HG03469 (cell line): ENCODE results near the gene CRK.
"Not testable (repeated sequence)": the region's sequence is repeated elsewhere in the genome, so short reads cannot be mapped to it uniquely, and the experiment has no call there.

ENCODE experiments used
- ATAC-seq: cut with Tn5 transposase; IDR thresholded peaks from one replicate; pipeline ENCODE4 v1.9.1; 2021; ENCODE audit warnings: mild to moderate bottlenecking, moderate library complexity, moderate number of reproducible peaks; ENCODE audit not compliant: unreplicated experiment

The CRK gene

DNA sequence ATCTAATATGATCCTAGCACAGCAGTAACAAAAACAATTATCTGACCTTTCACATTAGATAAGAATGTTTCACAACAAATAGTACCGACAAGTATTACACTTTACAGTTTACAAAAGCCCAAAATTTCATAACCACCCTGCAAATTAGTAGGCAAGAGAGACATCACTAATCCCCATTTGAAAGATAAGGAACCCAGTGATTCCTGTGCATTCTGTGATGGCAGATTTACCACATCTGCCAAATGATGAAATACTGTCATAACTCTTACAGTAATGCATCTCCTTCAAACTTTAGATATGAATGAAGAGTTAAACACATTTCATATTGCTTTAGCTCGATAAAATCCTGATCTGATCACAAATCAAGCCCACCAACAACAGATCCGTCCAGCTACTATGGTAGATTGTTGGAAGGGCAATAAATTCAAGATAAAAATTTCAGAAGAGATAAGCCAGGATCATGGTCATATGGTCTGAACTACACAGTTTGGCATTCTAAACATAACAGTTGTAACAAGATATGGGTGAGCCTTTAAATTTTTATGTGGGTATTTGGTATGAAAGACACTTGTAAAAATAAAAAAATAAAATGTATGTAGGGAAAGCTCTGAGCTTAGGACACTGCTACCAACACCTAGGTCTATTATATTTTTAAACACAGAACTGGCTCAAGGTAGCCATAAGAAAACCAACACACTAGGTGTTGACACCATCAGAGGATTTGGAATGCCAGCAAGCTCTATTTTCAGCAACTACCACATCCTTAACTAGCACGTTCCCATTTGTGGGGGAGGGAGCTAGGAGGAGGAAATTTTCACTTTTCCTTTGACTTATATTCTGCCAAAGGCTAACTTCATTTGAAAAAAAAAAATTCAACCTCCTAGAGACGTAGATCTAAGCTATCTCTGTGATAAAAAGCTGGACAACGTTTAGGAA lies 65.3 kb downstream of the CRK start:
- no peak for ATAC-seq

DNA sequence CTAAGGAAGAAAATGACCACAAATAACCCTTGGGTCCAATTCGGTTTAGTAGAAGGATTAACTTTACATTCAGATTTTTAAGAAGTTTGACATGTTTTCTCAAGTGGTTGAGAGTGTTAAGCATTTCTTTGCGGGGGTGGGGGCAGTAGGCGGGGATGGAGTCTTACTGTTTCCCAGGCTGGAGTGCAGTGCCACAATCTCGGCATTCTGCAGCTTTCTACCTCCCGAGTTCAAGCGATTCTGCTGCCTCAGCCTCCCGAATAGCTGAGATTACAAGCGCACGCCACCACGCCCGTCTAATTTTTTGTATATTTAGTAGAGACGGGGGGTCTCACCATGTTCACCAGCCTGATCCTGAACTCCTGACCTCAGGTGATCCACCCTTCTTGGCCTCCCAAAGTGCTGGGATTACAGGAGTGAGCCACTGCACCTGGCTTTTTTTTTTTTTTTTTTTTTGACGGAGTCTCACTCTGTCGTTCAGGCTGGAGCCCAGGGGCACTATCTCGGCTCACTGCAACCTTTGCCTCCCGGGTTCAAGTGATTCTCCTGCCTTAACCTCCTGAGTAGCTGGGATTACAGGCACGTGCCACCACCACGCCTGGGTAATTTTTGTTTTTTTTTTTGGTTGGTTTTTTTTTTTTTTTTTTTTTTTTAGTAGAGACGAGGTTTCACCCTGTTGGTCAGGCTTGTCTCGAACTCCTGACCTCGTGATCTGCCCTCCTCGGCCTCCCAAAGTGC lies 68.4 kb downstream of the CRK start:
- not testable (repeated sequence) for ATAC-seq

DNA sequence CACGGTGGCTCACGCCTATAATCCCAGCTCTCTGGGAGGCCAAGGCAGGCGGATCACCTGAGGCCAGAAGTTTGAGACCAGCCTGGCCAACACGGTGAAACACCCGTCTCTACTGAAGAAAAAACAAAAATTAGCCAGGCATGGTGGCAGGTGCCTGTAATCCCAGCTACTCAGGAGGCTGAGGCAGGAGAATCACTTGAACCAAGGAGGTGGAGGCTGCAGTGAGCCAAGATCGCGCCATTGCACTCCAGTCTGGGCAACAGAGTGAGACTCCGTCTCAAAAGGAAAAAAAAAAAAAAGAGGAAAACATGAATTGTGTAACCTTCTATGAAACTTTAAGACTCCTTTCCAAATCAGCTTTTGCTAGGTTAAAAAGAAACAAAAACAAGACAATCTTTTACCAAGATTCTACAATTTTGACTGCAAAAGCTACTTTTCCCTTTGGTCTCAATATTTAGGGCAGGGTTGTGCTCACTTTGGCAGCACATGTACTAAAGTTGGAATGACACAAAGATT lies 69.3 kb downstream of the CRK start:
- not testable (repeated sequence) for ATAC-seq

DNA sequence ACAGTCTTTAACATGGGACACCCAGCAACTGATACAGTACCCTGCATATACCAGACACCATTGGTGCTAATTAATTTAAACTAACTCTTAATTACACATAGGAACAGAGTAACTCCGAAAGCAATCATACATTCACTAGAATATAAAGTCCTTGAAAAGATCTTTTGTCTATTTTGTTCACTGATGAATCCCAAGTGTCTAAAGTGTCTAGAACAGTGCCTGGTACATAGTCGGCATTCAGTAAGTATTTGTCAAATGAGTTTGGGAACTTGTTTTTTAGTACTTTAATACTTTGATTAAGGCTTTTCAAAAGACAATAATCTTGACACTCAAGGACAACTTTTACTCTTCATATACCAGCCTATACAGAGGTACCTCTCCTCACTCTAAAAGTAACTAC lies 69.8 kb downstream of the CRK start:
- ATAC-seq: no peak

DNA sequence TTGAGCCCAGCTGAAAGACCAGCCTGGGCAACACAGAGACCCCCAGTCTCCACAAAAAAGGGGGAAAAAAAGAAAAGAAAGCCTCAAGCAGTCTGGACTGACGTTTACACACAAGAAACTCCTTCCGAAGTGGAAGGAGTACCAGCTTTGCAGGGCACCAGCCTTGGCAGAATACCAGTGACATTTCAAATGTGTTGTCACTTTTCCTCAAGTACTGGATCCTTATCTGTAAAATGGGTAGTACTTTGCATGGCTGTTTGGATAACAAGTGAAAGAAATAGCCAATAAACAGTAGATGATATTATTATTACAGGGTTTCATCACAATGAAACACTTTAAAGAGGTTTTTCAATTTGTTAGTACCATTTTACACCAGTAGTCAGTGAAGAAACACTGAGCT lies 70.2 kb downstream of the CRK start:
- ATAC-seq: no peak

DNA sequence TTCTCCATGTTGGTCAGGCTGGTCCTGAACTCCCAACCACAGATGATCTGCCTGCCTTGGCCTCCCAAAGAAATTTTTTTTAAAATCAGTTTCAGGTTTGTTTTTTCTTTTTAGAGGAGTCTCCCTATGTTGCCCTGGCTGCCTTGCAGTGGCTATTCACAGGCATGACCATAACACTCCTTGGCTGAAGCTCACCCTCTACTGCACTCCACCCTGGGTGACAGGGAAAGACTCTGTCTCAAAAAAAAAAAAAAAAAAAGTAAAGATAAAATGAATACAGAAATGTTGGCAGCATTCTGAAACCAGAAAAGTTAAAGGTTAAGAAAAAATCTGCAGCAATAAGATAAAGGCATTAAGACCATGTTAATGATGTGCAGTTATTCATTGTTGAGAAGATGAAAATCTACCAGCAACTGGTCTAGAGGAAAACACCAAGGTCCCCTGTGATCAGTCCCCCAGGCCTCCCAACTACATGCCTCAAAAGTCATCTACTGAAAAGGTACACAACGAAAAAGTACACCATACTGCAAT lies 71.1 kb downstream of the CRK start:
- ATAC-seq: no peak

DNA sequence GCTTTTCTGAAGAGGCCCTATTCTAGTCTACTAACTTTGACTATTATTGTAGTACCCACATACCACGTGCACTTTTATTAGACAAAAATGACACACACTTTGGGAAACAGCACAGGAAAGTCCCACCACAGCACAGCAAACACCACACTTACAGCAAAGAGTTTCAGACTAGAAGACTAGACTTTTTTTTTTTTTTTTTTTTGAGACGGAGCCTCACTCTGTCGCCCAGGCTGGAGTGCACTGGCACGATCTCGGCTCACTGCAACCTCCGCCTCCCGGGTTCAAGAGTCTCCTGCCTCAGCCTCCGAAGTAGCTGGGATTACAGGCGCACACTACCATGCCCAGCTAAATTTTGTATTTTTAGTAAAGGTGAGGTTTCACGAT lies 76.1 kb downstream of the CRK start:
- ATAC-seq: no peak

DNA sequence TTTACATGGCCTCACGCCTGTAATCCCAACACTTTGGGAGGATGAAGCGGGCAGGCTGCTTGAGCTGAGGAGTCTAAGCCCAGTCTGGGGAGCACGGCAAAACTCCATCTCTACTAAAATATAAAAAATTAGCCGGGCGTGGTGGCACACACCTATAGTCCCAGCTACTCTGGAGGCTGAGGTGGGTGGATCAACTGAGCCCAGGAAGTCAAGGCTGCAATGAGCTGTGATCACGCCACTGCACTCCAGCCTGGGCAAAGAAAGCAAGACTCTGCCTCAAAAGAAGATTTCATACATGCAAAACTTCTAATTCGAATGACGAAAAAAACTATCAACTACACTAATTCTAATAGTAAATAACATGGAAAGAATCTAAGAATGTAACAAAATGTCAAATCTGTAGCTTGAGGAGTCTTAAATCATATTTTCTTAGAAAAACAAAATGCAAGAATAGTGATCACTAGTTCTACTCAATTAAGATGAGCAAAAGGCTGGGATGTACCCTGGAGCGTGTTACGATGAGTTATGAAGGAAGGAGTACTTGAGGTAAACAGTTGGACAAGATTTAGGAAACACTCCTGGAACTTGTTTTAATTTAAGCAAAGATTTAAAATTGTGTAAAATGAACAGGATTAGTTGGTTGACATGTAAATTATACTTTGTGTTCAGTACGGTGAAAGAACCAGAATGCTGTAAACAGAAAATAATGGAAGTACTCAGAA lies 76.7 kb downstream of the CRK start:
- ATAC-seq: no peak

DNA sequence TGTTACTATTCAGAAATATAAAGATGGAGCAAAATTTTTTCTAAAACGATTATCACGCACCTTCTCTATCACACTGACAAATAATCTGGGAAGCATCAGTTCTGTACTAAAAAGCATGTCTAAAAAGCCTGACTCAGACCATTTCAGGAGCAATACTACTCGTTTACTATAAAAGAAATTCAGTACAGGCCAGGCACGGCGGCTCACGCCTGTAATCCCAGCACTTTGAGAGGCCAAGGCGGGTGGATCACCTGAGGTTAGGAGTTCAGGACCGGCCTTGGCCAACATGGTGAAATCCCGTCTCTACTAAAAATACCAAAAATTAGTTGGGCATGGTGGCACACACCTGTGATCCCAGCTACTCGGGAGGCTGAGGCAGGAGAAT lies 77.6 kb downstream of the CRK start:
- not testable (repeated sequence) for ATAC-seq

DNA sequence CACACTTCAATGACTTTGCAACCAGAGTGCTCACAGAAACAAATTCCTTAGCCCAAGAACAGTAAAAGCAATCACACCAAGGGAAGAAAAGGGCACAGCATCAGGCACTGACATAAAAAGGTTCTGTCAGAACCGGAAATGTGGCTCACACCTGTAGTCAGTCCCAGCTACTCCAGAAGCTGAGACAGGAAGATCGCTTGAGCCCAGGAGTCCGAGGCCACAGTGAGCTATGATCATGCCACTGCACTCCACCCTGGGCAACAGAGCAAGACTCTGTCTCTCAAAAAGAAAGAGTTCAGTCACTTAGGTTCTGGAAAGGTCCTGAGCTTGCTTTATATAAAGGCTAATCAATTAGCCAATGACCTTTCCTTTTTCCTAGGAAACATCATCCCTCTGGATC lies 78.7 kb downstream of the CRK start:
- ATAC-seq: no peak

DNA sequence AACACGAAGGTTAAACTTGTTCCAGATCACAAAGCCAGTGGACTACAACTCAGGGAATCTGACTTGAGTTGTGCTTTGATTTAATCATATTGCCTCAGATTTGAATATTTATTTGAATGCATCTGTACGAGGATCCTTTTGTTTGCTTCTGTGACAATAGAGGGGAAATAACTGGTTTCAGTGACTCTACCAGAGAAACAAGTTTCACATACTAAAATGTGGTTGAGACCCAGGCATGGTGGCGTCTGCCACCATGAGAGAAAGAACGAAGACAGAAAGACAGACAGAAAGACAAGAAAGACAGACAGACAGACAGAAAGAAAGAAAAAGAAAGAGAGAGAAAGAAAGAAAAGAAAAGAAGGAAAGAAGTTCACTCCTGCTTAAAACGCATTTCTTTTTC lies 80.0 kb downstream of the CRK start:
- ATAC-seq: no peak

DNA sequence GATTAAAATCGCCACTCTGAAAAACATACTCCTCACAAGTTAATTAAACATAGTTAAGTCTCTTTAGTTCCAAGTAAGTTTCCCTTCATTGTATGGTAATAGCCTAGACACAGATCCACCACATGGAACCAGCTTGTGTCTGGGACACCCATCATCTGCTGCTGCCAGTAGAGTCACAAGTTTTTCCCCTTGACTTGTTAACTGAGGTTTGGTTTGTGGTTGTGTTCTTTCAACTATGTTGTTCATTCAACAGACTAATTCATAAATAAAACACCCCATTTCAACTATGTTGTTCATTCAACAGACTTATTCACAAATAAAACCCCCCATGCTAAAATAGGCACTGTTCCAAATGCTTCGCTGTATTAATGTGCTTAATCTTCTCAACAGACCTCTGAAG lies 80.4 kb downstream of the CRK start:
- ATAC-seq: no peak

DNA sequence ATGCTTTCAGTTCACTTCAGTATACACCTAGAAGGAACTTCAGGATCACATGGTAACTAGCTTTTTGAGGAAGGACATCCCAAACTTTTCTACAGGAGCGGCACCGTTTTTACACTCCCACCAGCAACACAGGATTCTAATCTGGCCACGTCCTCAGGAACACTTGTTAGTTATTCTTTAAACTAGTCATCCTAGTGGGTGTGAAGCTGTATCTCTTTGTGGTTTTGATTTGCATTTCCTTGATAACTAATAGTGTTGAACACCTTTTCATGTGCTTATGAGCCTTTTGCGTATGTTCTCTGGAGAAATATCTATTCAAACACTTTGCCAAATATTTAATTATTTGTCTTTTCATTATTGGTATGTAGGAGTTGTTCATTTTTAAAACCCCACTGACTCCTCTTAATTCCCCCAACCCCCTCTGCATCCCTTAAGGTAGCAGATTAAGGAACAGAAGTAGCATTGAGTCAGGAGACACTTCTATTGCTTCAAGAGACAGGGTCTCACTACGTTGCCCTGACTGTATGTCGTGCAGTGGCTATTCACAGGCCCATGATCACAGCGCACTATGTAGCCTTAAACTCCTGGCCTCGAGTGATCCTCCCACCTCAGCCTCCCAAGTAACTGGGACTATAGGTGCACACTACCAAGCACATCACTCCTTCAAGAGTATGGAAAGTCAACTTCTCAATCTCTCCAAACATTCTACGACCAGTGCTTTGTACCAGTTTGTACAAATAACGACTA lies 81.4 kb downstream of the CRK start:
- no peak for ATAC-seq

DNA sequence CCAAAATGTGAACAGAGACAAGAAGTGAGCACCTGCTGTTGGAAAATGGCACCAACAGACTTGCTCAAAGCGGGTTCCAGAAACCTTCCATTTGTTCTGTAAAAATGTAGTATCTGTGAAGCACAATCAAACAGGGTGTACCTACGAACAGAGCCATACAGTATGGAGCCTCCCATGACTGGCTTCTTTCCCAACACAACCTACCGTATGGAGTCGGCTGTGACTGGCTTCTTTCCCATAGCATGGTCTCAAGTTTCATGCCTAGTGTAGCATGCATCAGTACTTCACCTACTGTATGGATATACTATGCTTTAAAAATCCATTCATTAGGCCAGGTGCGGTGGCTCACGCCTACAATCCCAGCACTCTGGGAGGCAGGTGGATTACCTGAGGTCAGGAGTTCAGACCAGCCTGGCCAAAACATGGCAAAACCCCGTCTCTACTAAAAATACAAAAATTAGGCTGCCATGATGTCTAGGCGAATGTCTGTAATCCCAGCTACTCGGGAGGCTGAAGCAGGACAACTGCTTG lies 82.3 kb downstream of the CRK start:
- ATAC-seq: no peak

DNA sequence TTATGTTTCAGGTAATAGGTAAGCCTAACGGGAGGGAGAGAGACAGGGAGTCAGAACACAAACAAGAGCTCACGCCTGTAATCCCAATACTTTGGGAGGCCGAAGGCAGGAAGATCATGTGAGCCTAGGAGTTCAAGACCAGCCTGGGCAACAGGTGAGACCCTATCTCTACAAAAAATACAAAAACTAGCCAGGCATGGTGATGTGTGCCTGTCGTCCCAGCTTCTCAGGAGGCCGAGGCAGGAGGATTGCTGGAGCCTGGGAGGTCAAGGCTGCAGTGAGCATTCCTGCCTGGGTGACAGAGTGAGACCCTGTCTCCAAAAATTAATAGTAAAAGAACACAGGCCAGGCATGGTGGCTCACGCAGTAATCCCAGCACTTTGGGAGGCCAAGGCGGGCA lies 83.4 kb downstream of the CRK start:
- no peak for ATAC-seq

DNA sequence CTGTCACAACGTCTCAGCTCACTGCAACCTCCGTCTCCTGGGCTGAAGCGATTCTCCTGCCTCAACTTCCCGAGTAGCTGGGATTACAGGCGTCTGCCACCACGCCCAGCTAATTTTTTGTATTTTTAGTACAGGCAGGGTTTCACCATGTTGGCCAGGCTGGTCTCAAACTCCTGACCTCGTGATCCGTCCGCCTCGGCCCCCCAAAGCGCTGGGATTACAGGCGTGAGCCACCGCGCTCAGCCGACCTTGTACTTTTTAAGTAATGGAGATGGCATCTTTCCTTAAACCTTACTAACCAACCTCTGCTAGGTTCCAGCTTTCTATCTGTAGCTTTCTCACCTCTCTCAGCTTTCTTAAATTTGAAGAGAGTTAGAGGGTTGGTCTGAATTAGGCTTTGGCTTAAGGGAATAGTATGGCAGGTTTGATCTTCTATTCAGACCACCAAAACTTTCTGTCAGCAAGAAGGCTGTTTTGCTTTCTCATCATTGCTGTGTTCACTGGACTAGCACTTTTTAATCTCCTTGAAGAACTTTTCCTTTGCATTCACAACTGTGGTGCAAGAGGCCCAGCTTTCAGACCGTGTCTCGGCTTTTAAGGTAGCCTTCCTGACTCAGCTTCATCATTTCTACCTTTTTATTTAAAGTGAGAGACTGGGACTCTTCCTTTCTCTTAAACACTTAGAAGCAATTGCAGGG lies 84.0 kb downstream of the CRK start:
- ATAC-seq: no peak
